Stimulated activated CD8-positive, alpha-beta memory T cell treated with anti-CD3 and anti-CD28 coated beads, Interleukin-2, amount 100 ng/mL, for 48 hours (primary cell): ENCODE data around the gene DUSP8.
"Not testable (repeated sequence)": the region's sequence is repeated elsewhere in the genome, so short reads cannot be mapped to it uniquely, and the experiment has no call there.

ENCODE experiments used
- DNase-seq, 2 donors: peaks; one replicate each; pipeline ENCODE4 v3.0.0-alpha.2; 2020; ENCODE audit warnings: low read depth in 2 of 2

DUSP8 gene

GRCh38 chr11:1586699-1587098 is 14.6 kb upstream of the DUSP8 start:
- DNase-seq, result no peak

GRCh38 chr11:1584661-1585370 is 12.7 kb upstream of the DUSP8 start, which contains the start of gene KRTAP5-1:
Gene KRTAP5-1, minus strand, starts transcription at chr11:1585283. Its CDS starts 34 bp downstream, at chr11:1585249.
- not testable (repeated sequence) for DNase-seq

GRCh38 chr11:1582909-1583308 is 10.8 kb upstream of the DUSP8 start:
- DNase-seq, result not testable (repeated sequence)

DNA sequence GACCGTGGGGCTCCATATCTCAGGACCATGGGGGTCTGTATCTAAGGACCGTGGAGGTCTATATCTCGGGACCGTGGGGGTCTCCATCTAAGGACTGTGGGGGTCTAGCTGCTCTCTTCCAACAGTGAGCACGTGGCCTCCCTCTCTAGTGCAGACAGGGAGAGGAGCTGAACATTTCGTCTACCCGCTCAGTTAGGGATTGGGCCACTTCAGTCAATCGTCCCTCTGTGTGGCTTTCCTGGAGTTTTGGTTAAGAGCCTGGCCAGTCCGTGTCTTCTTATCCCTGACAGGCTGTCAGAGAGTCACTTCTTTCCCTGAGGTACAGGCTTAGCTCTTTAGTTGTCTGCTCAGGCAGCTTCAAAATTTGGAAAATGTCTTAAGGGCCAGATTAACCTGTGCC is 9.9 kb upstream of the DUSP8 start:
- DNase-seq, result no peak

GRCh38 chr11:1576825-1577224 is 4.8 kb upstream of the DUSP8 start:
- no peak for DNase-seq

DNA sequence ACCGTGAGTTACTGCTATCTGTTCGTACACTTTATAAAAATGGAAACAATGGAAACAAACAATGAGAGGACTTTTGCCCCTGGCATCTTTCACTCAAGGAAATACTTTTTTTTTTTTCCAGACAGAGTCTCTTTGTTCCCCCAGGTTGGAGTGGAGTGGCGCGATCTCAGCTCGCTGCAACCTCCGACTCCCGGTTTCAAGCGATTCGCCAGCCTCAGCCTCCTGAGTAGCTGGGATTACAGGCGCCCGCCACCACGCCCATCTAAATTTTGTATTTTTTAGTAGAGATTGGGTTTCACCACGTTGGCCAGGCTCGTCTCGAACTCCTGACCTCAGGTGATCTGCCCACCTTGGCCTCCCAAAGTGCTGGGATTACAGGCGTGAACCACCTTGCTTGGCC is 3.7 kb upstream of the DUSP8 start:
- not testable (repeated sequence) for DNase-seq

DNA sequence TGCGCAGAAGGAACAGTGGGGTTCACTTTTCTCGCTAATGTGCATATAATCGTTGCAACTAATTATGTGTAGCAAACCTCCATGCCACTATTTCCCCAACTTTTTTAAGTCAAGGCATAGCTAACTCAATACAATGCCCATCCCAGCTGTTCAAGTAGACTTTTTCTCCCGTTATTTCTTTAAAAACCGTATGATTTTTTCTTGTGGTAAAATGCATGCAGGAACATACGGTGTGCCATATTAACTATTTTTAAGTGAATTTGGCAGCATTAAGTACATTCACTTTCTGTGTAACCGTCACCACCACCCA is 2.8 kb upstream of the DUSP8 start:
- no peak for DNase-seq

- peak in 1 of 2 donors; percentile 47 for DNase-seq
Observed at GRCh38 chr11:1574238-1574932, 2.3 kb upstream of the DUSP8 start.

DNA sequence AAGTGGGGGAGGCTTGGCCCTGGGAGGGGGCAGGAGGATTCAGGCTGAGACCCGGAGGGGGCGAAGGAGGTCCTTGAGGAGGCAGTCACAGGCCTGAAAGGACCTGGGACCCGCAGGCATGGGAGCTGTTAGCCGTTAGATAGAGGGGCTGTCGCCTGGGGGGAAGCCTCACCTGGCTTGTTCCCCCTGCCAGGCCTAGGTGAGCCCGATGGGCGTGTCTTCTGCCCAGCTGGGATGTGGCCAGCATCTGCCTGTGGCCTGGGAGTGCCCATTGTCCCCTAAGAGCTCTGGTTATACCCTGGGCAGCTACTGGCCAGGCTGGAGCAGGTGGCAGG is 1.8 kb upstream of the DUSP8 start:
- DNase-seq, result no peak

- DNase-seq, result no peak
Observed at GRCh38 chr11:1573077-1573902, 1.2 kb upstream of the DUSP8 start.

GRCh38 chr11:1571760-1572196 is 293 bp downstream of the DUSP8 start:
- no peak for DNase-seq

GRCh38 chr11:1570896-1571759 is 943 bp downstream of the DUSP8 start:
- no peak for DNase-seq

DNA sequence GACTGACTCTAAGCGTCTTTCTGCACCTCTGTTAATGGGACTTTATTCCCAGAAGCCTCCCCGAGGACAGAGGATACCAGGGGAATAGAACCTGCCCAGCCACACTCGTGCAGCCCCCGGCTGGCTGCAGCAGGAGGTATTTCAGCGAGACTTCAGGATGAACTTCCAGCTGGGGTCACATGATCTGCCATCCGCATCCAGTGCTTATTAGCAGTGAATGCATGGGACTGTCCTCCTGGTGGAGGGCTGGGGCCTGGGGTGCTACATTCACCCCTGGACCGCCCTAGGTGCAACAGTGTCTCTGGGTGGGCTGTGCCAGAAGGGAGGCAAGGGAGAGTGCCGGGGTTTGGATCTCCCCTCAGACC is 1.6 kb downstream of the DUSP8 start:
- no peak for DNase-seq

GRCh38 chr11:1570001-1570453 is 2.0 kb downstream of the DUSP8 start:
- no peak for DNase-seq

- no peak for DNase-seq
Observed at GRCh38 chr11:1569251-1569780, 2.8 kb downstream of the DUSP8 start.

DNA sequence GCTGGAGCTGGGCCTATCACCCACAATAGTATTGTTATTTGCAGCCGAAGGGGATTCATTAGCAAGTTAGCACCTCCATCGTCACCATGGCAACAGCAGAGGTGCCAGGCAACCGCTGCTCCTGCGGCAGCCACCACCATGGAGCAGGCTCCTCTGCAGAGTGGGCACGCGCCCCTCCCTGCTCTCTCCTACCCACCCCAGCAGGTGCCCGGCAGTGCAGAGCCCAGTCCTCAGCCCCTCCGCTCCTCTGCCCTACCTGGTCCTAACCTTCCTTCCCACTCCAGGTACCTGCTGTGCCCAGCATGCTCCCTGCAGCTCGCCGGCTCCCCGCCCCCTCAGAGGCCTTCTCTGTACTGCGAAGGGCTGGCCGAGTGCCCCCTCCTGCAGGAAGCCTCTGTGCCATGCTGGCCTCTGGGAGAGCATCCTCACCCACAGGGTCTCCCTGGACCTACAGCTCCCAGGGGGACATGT is 3.6 kb downstream of the DUSP8 start:
- no peak for DNase-seq

- DNase-seq, result no peak
Observed at GRCh38 chr11:1567721-1568100, 4.4 kb downstream of the DUSP8 start.

DNA sequence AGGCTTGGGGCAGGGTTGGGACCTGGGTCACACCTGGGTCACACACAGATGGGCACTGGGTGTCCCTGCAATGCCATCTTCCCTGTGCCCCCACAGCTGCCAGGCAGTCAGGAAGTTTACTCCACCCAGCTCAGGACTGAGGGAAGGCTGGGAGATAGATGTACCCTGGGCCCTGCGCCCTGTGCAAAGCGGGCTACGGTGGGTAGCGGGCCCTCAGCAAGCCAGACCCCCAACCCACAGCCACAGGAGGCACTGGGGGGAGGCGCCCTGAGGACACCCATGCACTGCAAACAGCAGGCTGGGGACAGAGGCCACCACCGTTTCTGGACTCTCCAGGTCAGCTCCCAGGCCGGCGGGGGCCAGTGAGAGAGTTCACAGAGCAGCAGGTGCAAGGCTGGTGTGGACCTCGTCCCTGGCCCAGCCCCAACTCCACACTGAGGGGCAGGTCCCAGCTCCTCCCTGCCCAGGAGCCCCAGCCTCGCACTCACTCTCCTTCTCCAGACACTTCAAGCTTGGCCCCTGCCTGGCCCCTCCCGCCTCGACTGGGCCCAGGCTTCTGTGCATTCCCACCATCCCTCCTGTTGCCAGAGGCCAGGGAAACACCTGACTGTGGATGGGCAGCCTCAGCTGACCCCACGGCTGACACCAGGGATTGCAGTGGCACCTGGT is 4.9 kb downstream of the DUSP8 start:
- no peak for DNase-seq

- DNase-seq, result no peak
Observed at GRCh38 chr11:1566381-1567051, 5.6 kb downstream of the DUSP8 start.

- DNase-seq, result no peak
Observed at GRCh38 chr11:1565904-1566247, 6.2 kb downstream of the DUSP8 start.
